ENCODE data around the gene ADAM12. TPM values are rescaled to one million over a fixed set of nuclear protein-coding genes. Genes with fewer than 3 reads are reported as not detected.
A peak's percentile ranks its signal among the peaks of the same experiment; 100 is the strongest.

The ADAM12 gene
- polyA plus RNA-seq, 10 donors = 13.8 to 31.7 (median 20.1) TPM

- no peak for DNase-seq
Observed at GRCh38 chr10:126021833-126022500, 366.3 kb downstream of the ADAM12 start.

GRCh38 chr10:126017961-126018560 lies 370.2 kb downstream of the ADAM12 start:
- no peak for DNase-seq

GRCh38 chr10:126016882-126017281 lies 371.4 kb downstream of the ADAM12 start:
- DNase-seq = no peak

GRCh38 chr10:126016156-126016805 lies 372.0 kb downstream of the ADAM12 start:
- no peak for DNase-seq

GRCh38 chr10:126015413-126015812 lies 372.9 kb downstream of the ADAM12 start:
- peak in 1 of 3 donors; percentile 60 for DNase-seq

- DNase-seq = peak in 2 of 3 donors; percentile 32 to 38
Observed at GRCh38 chr10:126014309-126014708, 374.0 kb downstream of the ADAM12 start.

GRCh38 chr10:126013489-126014281 lies 374.6 kb downstream of the ADAM12 start:
- DNase-seq = peak in 1 of 3 donors; percentile 28

- DNase-seq = no peak
Observed at GRCh38 chr10:126012485-126012884, 375.8 kb downstream of the ADAM12 start.

GRCh38 chr10:126011995-126012394 lies 376.3 kb downstream of the ADAM12 start:
- DNase-seq = no peak

GRCh38 chr10:126009650-126010049 lies 378.6 kb downstream of the ADAM12 start:
- no peak for DNase-seq

- no peak for DNase-seq
Observed at GRCh38 chr10:126006906-126007305, 381.4 kb downstream of the ADAM12 start.

- DNase-seq = no peak
Observed at GRCh38 chr10:126006264-126006663, 382.0 kb downstream of the ADAM12 start.

- DNase-seq = no peak
Observed at GRCh38 chr10:126004752-126005151, 383.5 kb downstream of the ADAM12 start.

- peak in 1 of 3 donors; percentile 12 for DNase-seq
Observed at GRCh38 chr10:126001576-126001975, 386.7 kb downstream of the ADAM12 start.

GRCh38 chr10:125999694-126000093 lies 388.6 kb downstream of the ADAM12 start:
- no peak for DNase-seq

GRCh38 chr10:125997586-125997985 lies 390.7 kb downstream of the ADAM12 start:
- no peak for DNase-seq

- DNase-seq = no peak
Observed at GRCh38 chr10:125995726-125996304, 392.5 kb downstream of the ADAM12 start.

- DNase-seq = no peak
Observed at GRCh38 chr10:125994601-125995000, 393.7 kb downstream of the ADAM12 start.

GRCh38 chr10:125992254-125992653 lies 396.0 kb downstream of the ADAM12 start:
- DNase-seq = no peak

- no peak for DNase-seq
Observed at GRCh38 chr10:125991392-125991791, 396.9 kb downstream of the ADAM12 start.

GRCh38 chr10:125990974-125991373 lies 397.3 kb downstream of the ADAM12 start:
- no peak for DNase-seq

- DNase-seq = no peak
Observed at GRCh38 chr10:125989791-125990190, 398.5 kb downstream of the ADAM12 start.

Measured in muscle of back (tissue), 11 donors.